ENCODE data around the gene MGLL.

DNA sequence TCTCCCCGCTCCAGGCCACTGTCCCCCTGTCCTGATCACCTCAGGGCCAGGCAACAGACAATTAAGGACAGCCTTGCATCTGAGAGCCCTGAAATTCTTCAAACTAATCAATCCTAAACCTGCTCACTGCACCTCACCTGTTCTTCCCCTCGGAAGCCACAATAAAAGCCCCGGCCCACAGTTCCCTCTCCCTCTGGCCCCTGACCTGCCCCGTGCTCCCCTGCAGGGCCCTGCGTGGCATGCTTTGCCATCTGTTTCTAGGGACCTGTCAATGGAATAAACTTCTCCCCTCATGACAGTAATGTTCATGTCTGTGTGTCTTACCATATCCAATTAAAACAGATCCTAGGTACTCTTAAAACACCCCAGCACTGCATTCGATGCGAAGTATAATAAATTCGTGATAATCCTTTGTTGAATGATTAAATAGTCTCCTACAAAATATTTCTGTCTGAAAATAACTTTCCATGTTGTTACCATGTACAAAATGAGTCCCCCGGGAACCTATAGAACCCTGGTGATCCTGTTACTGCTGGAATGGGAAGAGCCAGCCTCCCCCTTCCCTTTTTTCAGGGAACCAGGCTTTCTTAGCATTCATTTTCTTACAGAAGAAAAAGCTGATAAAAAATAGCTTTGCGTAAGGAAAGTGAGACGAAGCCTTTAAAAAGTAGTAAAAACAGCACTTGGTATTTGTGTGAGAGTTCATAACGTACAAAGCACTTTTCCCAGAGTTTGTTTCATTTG is 90.6 kb downstream of the MGLL start:
- TF ChIP-seq CTCF (IDR thresholded peaks at IDR 0.05 in 8 of 11, conservative IDR thresholded peaks at IDR 0.05 in 3 of 11): no peak
- no peak for TF ChIP-seq POLR2A (IDR thresholded peaks at IDR 0.05)
